ENCODE results near the gene FASTK. TPM values are rescaled to one million over a fixed set of nuclear protein-coding genes. Genes with fewer than 3 reads are reported as not detected.

The FASTK gene
- total RNA-seq, 2 donors from 2014 or later: 64.0 to 71.0 TPM

GRCh38 chr7:151046603-151047573, 33.7 kb downstream of the FASTK start:
- Histone ChIP-seq H3K27ac (ENCODE audit: low read depth, low read length) (no peak overlapping the region), H3K9ac (ENCODE audit: extremely low read depth, low read length, poor library complexity, severe bottlenecking) (no peak overlapping the region), H3K27me3 (ENCODE audit: control insufficient read depth, insufficient read depth, low read length, poor library complexity, severe bottlenecking) (peaks cover 20% of the 10 kb centered on the region), H3K36me3 (ENCODE audit: control insufficient read depth, insufficient read depth, low read length) (no peaks in the 10 kb centered on the region), H3K4me1 (ENCODE audit: control insufficient read depth, insufficient read depth, low read length) (no peaks in the 10 kb centered on the region), H3K4me3 (ENCODE audit: low read length) (no peak overlapping the region), H3K9me3 (ENCODE audit: control insufficient read depth, low read length) (no peaks in the 10 kb centered on the region)
- Mint-ChIP-seq H3K27ac (no peak overlapping the region), H3K4me1 (no peaks in the 10 kb centered on the region), H3K9me3 (no peaks in the 10 kb centered on the region), H3K27me3 (ENCODE audit: insufficient read depth) (peaks cover 31% of the 10 kb centered on the region), H3K4me3 (no peak overlapping the region), H3K36me3 (ENCODE audit: low read depth) (peaks cover 6% of the 10 kb centered on the region)
- no peak for TF ChIP-seq CTCF (conservative IDR thresholded peaks at IDR 0.05)
- 89 to 94% methylated on average over 6 to 14 of the region's 14 CpGs for WGBS, 2 experiments (ENCODE audit: insufficient coverage in 1 of 2, insufficient read length in 1 of 2)
- DNase-seq: no peak

GRCh38 chr7:151045967-151046366, 34.6 kb downstream of the FASTK start:
- Mint-ChIP-seq H3K36me3 (ENCODE audit: low read depth) (peaks cover 8% of the 10 kb centered on the region), H3K4me1 (no peaks in the 10 kb centered on the region), H3K27ac (no peak overlapping the region), H3K9me3 (no peaks in the 10 kb centered on the region), H3K27me3 (ENCODE audit: insufficient read depth) (peaks cover 25% of the 10 kb centered on the region), H3K4me3 (no peak overlapping the region)
- Histone ChIP-seq H3K4me3 (ENCODE audit: low read length) (no peak overlapping the region), H3K9ac (ENCODE audit: extremely low read depth, low read length, poor library complexity, severe bottlenecking) (no peak overlapping the region), H3K27me3 (ENCODE audit: control insufficient read depth, insufficient read depth, low read length, poor library complexity, severe bottlenecking) (peaks cover 20% of the 10 kb centered on the region), H3K36me3 (ENCODE audit: control insufficient read depth, insufficient read depth, low read length) (no peaks in the 10 kb centered on the region), H3K27ac (ENCODE audit: low read depth, low read length) (no peak overlapping the region), H3K4me1 (ENCODE audit: control insufficient read depth, insufficient read depth, low read length) (no peaks in the 10 kb centered on the region), H3K9me3 (ENCODE audit: control insufficient read depth, low read length) (no peaks in the 10 kb centered on the region)
- no peak for DNase-seq
- TF ChIP-seq CTCF (conservative IDR thresholded peaks at IDR 0.05): no peak
- WGBS, 2 experiments (ENCODE audit: insufficient coverage in 1 of 2, insufficient read length in 1 of 2): 90 to 100% methylated on average over 2 to 9 of the region's 9 CpGs

GRCh38 chr7:151045262-151045661, 35.3 kb downstream of the FASTK start:
- Mint-ChIP-seq H3K9me3 (no peaks in the 10 kb centered on the region), H3K27me3 (ENCODE audit: insufficient read depth) (peaks cover 18% of the 10 kb centered on the region), H3K4me3 (no peak overlapping the region), H3K36me3 (ENCODE audit: low read depth) (peaks cover 8% of the 10 kb centered on the region), H3K4me1 (no peaks in the 10 kb centered on the region), H3K27ac (no peak overlapping the region)
- TF ChIP-seq CTCF (conservative IDR thresholded peaks at IDR 0.05): no peak
- peaks cover 13% of the 10 kb centered on the region for H3K27me3 ChIP-seq (ENCODE audit: control insufficient read depth, insufficient read depth, low read length, poor library complexity, severe bottlenecking)
- no peaks in the 10 kb centered on the region for H3K36me3 ChIP-seq (ENCODE audit: control insufficient read depth, insufficient read depth, low read length)
- DNase-seq: no peak
- no peak overlapping the region for H3K9ac ChIP-seq (ENCODE audit: extremely low read depth, low read length, poor library complexity, severe bottlenecking)
- no peaks in the 10 kb centered on the region for H3K4me1 ChIP-seq (ENCODE audit: control insufficient read depth, insufficient read depth, low read length)
- H3K4me3 ChIP-seq (ENCODE audit: low read length): no peak overlapping the region
- WGBS, 2 experiments (ENCODE audit: insufficient coverage in 1 of 2, insufficient read length in 1 of 2): 89 to 93% methylated on average over 3 to 11 of the region's 11 CpGs
- no peaks in the 10 kb centered on the region for H3K9me3 ChIP-seq (ENCODE audit: control insufficient read depth, low read length)
- no peak overlapping the region for H3K27ac ChIP-seq (ENCODE audit: low read depth, low read length)
